PC-9 (cell line): Measurements from ENCODE around the gene STK24. TPM values are rescaled to one million over a fixed set of nuclear protein-coding genes. Genes with fewer than 3 reads are reported as not detected.
"Not testable (repeated sequence)": the region's sequence is repeated elsewhere in the genome, so short reads cannot be mapped to it uniquely, and the experiment has no call there.

Source experiments
- Bru-seq: library from RNA; stranded (reverse); fragments of 400-500 nt; gene quantifications from one replicate; lab custom pipeline; 2021; lab: Mats Ljungman, UMichigan
- BruChase-seq, 2 experiments: library from RNA; stranded (reverse); fragments of 400-500 nt; gene quantifications; one replicate each; lab custom pipeline; 2021; lab: Mats Ljungman, UMichigan
- BruUV-seq: library from RNA; stranded (reverse); fragments of 400-500 nt; replicated peaks from 2 replicates; lab custom pipeline; 2021; lab: Mats Ljungman, UMichigan
- CTCF ChIA-PET: fragments of 300-600 bp; sonication (Branson Sonifier 250); formaldehyde crosslinking; loops from one replicate; lab custom pipeline; 2022; ENCODE audit warnings: antibody characterized with exemption; lab: Charles Lee
- POLR2A ChIA-PET: fragments of 300-600 bp; sonication (Branson Sonifier 250); formaldehyde crosslinking; loops from one replicate; lab custom pipeline; 2022; ENCODE audit warnings: antibody characterized with exemption; ENCODE audit not compliant: unreplicated experiment; lab: Charles Lee
- DNase-seq, 2 experiments: peaks; one replicate each; pipeline versions ENCODE4 v3.0.0 to v3.0.0-alpha.2; 2015 to 2022; ENCODE audit warnings: mixed read lengths in 1 of 2
- H2AFZ ChIP-seq: fragments of 200-600 bp; sonication (generic); 2 replicates; pipeline ENCODE4 v1.8.1; 2017; ENCODE audit warnings: antibody characterized with exemption
- H3F3A ChIP-seq: fragments of 200-600 bp; sonication (generic); 2 replicates; pipeline ENCODE4 v1.8.1; 2017; ENCODE audit warnings: antibody characterized with exemption, mild to moderate bottlenecking, low read depth; ENCODE audit not compliant: insufficient read depth
- H3K27ac ChIP-seq: fragments of 200-600 bp; sonication (generic); 2 replicates; pipeline ENCODE4 v1.6.1; 2016; ENCODE audit warnings: mixed run types
- H3K27me3 ChIP-seq: fragments of 200-600 bp; sonication (generic); 2 replicates; pipeline ENCODE4 v1.6.1; 2016; ENCODE audit warnings: low read depth, mixed run types; ENCODE audit not compliant: insufficient read depth
- H3K36me3 ChIP-seq: fragments of 200-600 bp; sonication (generic); 2 replicates; pipeline ENCODE4 v1.6.1; 2016; ENCODE audit warnings: low read depth, mixed run types
- H3K4me1 ChIP-seq: fragments of 200-600 bp; sonication (generic); replicated peaks from 2 replicates; pipeline ENCODE4 v1.6.1; 2016; ENCODE audit warnings: mixed run types; ENCODE audit not compliant: insufficient read depth
- H3K4me2 ChIP-seq: fragments of 200-600 bp; sonication (generic); 2 replicates; pipeline ENCODE4 v1.6.1; 2017; ENCODE audit warnings: mixed run types
- H3K4me3 ChIP-seq: fragments of 200-600 bp; sonication (generic); 2 replicates; pipeline ENCODE4 v1.6.1; 2016; ENCODE audit warnings: mixed run types
- H3K79me2 ChIP-seq: fragments of 200-600 bp; sonication (generic); 2 replicates; pipeline ENCODE4 v1.6.1; 2017; ENCODE audit warnings: low read depth, mixed run types
- H3K9me2 ChIP-seq: fragments of 200-600 bp; sonication (generic); 2 replicates; pipeline ENCODE4 v1.8.1; 2017; ENCODE audit warnings: mild to moderate bottlenecking; ENCODE audit not compliant: insufficient read depth
- H3K9me3 ChIP-seq: fragments of 200-600 bp; sonication (generic); 2 replicates; pipeline ENCODE4 v1.8.1; 2016; ENCODE audit warnings: low read depth; ENCODE audit not compliant: insufficient read depth
- H4K20me1 ChIP-seq: fragments of 200-600 bp; sonication (generic); 2 replicates; pipeline ENCODE4 v1.8.1; 2017; ENCODE audit not compliant: insufficient read depth
- EZH2 ChIP-seq: fragments of 200-600 bp; sonication (generic); IDR thresholded peaks from 2 replicates; pipeline ENCODE4 v1.8.0; 2017; ENCODE audit warnings: antibody characterized with exemption, low read depth
- intact Hi-C: fragments of 100-400 bp; cut with micrococcal nuclease; formaldehyde crosslinking; loops from one replicate; pipeline ENCODE4 v1.10.0; 2022; ENCODE audit not compliant: unreplicated experiment
- long read RNA-seq: library from polyadenylated mRNA; stranded (forward); transcript quantifications from one replicate; pipeline ENCODE4 v2.0.0, GENCODE V29; 2022
- total RNA-seq: library from RNA; stranded (reverse); gene quantifications from 2 replicates; pipeline ENCODE4 v1.2.3, GENCODE V29; 2021
- TF ChIP-seq, protein P1 (sequence below): fragments of 200-600 bp; sonication (generic); conservative IDR thresholded peaks from 2 replicates; pipeline ENCODE4 v1.6.1; 2017; ENCODE audit warnings: mixed run types, antibody characterized with exemption, mild to moderate bottlenecking, moderate library complexity

The STK24 gene
- 134 and 139 TPM in 2 replicates for total RNA-seq
- percentile 92 among the genes with signal in this experiment for Bru-seq, nascent RNA
- percentile 81 among the genes with signal in this experiment for BruChase-seq, experiment 1, labeled RNA remaining after a 2-hour chase
- BruChase-seq, experiment 2, labeled RNA remaining after a 6-hour chase: percentile 84 among the genes with signal in this experiment
- long read RNA-seq, full-length matches to known transcripts: 73 of 104 reads
- long read RNA-seq, partial matches to known transcripts: 16 of 104 reads
- long read RNA-seq, other reads (novel, unspliced or antisense): 15 of 104 reads

- Histone ChIP-seq H3K4me1 (peaks cover 49% of the 10 kb centered on the region), H3F3A (peaks cover 30% of the 10 kb centered on the region), H3K27me3 (no peaks in the 10 kb centered on the region), H3K4me2 (peak within 1 kb of the TSS; percentile 88), H3K9me3 (no peaks in the 10 kb centered on the region), H3K27ac (peak within 1 kb of the TSS; percentile 93), H3K4me3 (peak within 1 kb of the TSS; percentile 98), H4K20me1 (peaks cover 38% of the 10 kb centered on the region), H3K9me2 (no peaks in the 10 kb centered on the region), H2AFZ (peak within 1 kb of the TSS; percentile 63), H3K36me3 (0 out of 2 replicates have a peak, but pooled peaks cover 3% of the 10 kb centered on the region), H3K79me2 (peaks cover 59% of the 10 kb centered on the region)
- peak; percentile 45 to 80 for DNase-seq
- ChIA-PET POLR2A (interaction anchor here (0.6 kb wide), 1 partner anchor 1435 kb away, joined by 7 read pairs; no protein-coding TSS in a partner anchor), CTCF (interaction anchor here (0.6 kb wide), 1 partner anchor 66 kb away, joined by 8 read pairs; no protein-coding TSS in a partner anchor)
- BruUV-seq: no TSS peak
- TF ChIP-seq, protein P1, sequence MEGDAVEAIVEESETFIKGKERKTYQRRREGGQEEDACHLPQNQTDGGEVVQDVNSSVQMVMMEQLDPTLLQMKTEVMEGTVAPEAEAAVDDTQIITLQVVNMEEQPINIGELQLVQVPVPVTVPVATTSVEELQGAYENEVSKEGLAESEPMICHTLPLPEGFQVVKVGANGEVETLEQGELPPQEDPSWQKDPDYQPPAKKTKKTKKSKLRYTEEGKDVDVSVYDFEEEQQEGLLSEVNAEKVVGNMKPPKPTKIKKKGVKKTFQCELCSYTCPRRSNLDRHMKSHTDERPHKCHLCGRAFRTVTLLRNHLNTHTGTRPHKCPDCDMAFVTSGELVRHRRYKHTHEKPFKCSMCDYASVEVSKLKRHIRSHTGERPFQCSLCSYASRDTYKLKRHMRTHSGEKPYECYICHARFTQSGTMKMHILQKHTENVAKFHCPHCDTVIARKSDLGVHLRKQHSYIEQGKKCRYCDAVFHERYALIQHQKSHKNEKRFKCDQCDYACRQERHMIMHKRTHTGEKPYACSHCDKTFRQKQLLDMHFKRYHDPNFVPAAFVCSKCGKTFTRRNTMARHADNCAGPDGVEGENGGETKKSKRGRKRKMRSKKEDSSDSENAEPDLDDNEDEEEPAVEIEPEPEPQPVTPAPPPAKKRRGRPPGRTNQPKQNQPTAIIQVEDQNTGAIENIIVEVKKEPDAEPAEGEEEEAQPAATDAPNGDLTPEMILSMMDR: no peak
- no peak for TF ChIP-seq EZH2
- intact Hi-C loops: loop anchor here (1.0 kb wide), 2 partner anchors 73 to 96 kb away; no protein-coding TSS in a partner anchor
Measured at GRCh38 chr13:98576963-98577835, at the start of gene STK24. Gene STK24, minus strand, starts transcription at chr13:98577107. Its CDS starts 321 bp downstream, at chr13:98576786.

DNA sequence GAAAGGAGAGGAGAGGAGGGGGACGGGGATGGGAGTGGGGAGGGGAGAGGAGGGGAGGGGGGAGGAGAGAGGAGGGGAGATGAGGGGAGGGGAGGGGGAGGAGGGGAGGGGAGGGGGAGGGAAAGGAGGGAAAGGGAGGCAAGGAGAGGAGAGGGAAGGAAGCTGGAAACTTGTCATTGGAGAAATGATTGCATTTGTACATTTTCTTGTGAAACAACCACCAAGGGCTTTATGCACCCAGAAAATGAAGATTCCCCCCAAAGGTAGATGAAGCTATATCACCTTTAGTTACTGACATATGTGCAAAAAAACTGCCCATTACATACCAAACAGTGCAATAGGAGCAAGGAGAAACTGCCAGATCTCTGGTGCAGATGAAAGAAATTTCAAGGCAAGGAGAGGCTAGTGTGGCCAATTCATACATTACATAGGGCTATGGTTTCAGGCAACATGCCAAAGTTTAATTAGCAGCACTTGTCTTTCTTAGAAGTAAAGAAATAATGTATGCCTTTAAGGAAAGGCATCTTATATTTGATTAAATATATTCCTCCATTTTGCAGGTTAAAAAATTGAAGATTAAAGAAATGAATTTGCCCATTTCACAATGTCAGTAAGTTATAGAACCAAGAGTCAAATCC lies 49.5 kb upstream of the STK24 start:
- no peak overlapping the region for H3K27ac ChIP-seq
- no peak overlapping the region for H2AFZ ChIP-seq
- H3K27me3 ChIP-seq: no peaks in the 10 kb centered on the region
- H3K4me3 ChIP-seq: no peak overlapping the region
- no peaks in the 10 kb centered on the region for H3F3A ChIP-seq
- no peaks in the 10 kb centered on the region for H3K9me2 ChIP-seq
- TF ChIP-seq EZH2: no peak
- TF ChIP-seq, protein P1: no peak
- H3K4me1 ChIP-seq: no peaks in the 10 kb centered on the region
- POLR2A ChIA-PET: no interaction called here
- H3K4me2 ChIP-seq: no peak overlapping the region
- intact Hi-C loops: no loop called here
- CTCF ChIA-PET: interaction anchor here (0.7 kb wide), 1 partner anchor 38 kb away, joined by 5 read pairs; no protein-coding TSS in a partner anchor
- H4K20me1 ChIP-seq: no peaks in the 10 kb centered on the region
- DNase-seq: no peak
- no peaks in the 10 kb centered on the region for H3K9me3 ChIP-seq
- no peaks in the 10 kb centered on the region for H3K36me3 ChIP-seq
- BruUV-seq: no TSS peak
- no peaks in the 10 kb centered on the region for H3K79me2 ChIP-seq

GRCh38 chr13:98624589-98624988 lies 47.7 kb upstream of the STK24 start:
- DNase-seq, H3K27ac ChIP-seq, H3K4me3 ChIP-seq, H3K4me2 ChIP-seq, intact Hi-C loops, H4K20me1 ChIP-seq, H3K9me3 ChIP-seq, H3K4me1 ChIP-seq, H3K9me2 ChIP-seq, BruUV-seq, H3K36me3 ChIP-seq, H3K27me3 ChIP-seq, H3F3A ChIP-seq, H3K79me2 ChIP-seq, H2AFZ ChIP-seq: not testable (repeated sequence)
- ChIA-PET POLR2A (interaction anchor here (0.7 kb wide), 1 partner anchor 54 kb away, joined by 7 read pairs; no protein-coding TSS in a partner anchor), CTCF (interaction anchor here (0.6 kb wide), 1 partner anchor 11 kb away, joined by 4 read pairs; no protein-coding TSS in a partner anchor)
